K562 (cell line): ENCODE results near the gene RCSD1. TPM values are rescaled to one million over a fixed set of nuclear protein-coding genes. Genes with fewer than 3 reads are reported as not detected.

Experiments
- BACH1 ChIP-seq: fragments of 200-800 bp; sonication (Bioruptor generic); IDR thresholded peaks from 2 replicates; pipeline ENCODE4 v1.6.1; 2016; ENCODE audit warnings: missing genetic modification characterization, missing compliant biosample characterization
- BMI1 ChIP-seq: fragments of 150-350 bp; IDR thresholded peaks from 2 replicates; pipeline ENCODE4 v1.6.1; 2014; ENCODE audit warnings: low read length
- CBFA2T2 ChIP-seq: fragments of 450-650 bp; conservative IDR thresholded peaks from 2 replicates; pipeline ENCODE4 v1.6.1; 2017; ENCODE audit warnings: mild to moderate bottlenecking
- CEBPG ChIP-seq, 3 experiments: fragments of 200-800 bp in 1 of 3; sonication (Bioruptor generic) in 1 of 3; sonication (generic) in 1 of 3; formaldehyde crosslinking in 1 of 3; IDR thresholded peaks in 2 of 3; conservative IDR thresholded peaks in 1 of 3; 2 replicates each; pipeline versions ENCODE4 v1.6.1 to v1.8.0; 2016 to 2022; ENCODE audit warnings: missing compliant biosample characterization in 2 of 3, missing genetic modification characterization in 2 of 3, mild to moderate bottlenecking in 1 of 3, missing genetic modification reagents in 1 of 3
- DDX20 ChIP-seq: fragments of 450-650 bp; IDR thresholded peaks from 2 replicates; pipeline ENCODE4 v1.6.1; 2016; ENCODE audit warnings: missing genetic modification characterization, low read depth, mild to moderate bottlenecking, missing compliant biosample characterization, moderate library complexity
- EP400 ChIP-seq: fragments of 450-650 bp; IDR thresholded peaks from 2 replicates; pipeline ENCODE4 v1.6.1; 2017; ENCODE audit warnings: antibody characterized with exemption, mild to moderate bottlenecking, moderate library complexity
- ETS1 ChIP-seq: conservative IDR thresholded peaks from 2 replicates; pipeline ENCODE4 v1.6.1; 2011; ENCODE audit warnings: low read depth, mild to moderate bottlenecking, low read length; ENCODE audit not compliant: control insufficient read depth
- FOS ChIP-seq: IDR thresholded peaks from 3 replicates; pipeline ENCODE4 v1.6.1; 2011; ENCODE audit not compliant: insufficient read length; ENCODE audit errors: extremely low read depth
- FOXA3 ChIP-seq, 2 experiments: fragments of 450-650 bp in 1 of 2; sonication (generic) in 1 of 2; formaldehyde crosslinking; IDR thresholded peaks in 1 of 2; conservative IDR thresholded peaks in 1 of 2; 2 replicates each; pipeline versions ENCODE4 v1.4.0 to v1.8.0; 2020 to 2022; ENCODE audit warnings: mild to moderate bottlenecking in 2 of 2, missing genetic modification reagents in 1 of 2
- HMG20B ChIP-seq: fragments of 250-450 bp; sonication (Bioruptor Pico); IDR thresholded peaks from 2 replicates; pipeline ENCODE4 v1.5.0; 2021; ENCODE audit warnings: mild to moderate bottlenecking
- JUN ChIP-seq, 2 experiments: sonication (generic) in 1 of 2; formaldehyde crosslinking in 1 of 2; IDR thresholded peaks; 2 replicates each; pipeline versions ENCODE4 v1.6.1 to v1.8.0; 2012 to 2022; ENCODE audit warnings: borderline replicate concordance in 2 of 2, mild to moderate bottlenecking in 2 of 2, improper control_type of control experiment in 1 of 2, low read depth in 1 of 2, low read length in 1 of 2, missing genetic modification reagents in 1 of 2
- MTA1 ChIP-seq: fragments of 450-650 bp; IDR thresholded peaks from 2 replicates; pipeline ENCODE4 v1.6.1; 2017; ENCODE audit warnings: borderline replicate concordance
- NKRF ChIP-seq: fragments of 450-650 bp; IDR thresholded peaks from 2 replicates; pipeline ENCODE4 v1.6.1; 2016; ENCODE audit warnings: borderline replicate concordance
- POLR3A ChIP-seq: IDR thresholded peaks from 2 replicates; pipeline ENCODE4 v1.6.1; 2011; ENCODE audit warnings: borderline replicate concordance, mild to moderate bottlenecking, moderate library complexity; ENCODE audit not compliant: insufficient read length, insufficient read depth; ENCODE audit errors: extremely low read depth
- PURB ChIP-seq: sonication (generic); formaldehyde crosslinking; IDR thresholded peaks from 2 replicates; pipeline ENCODE4 v1.9.0; 2021; ENCODE audit warnings: low read depth, mild to moderate bottlenecking, missing genetic modification reagents
- SP2 ChIP-seq: IDR thresholded peaks from 2 replicates; pipeline ENCODE4 v1.6.1; 2011; ENCODE audit warnings: mild to moderate bottlenecking, low read depth, low read length, moderate library complexity; ENCODE audit not compliant: poor library complexity, severe bottlenecking; ENCODE audit errors: extremely low read depth
- TBP ChIP-seq: optimal IDR thresholded peaks from 2 replicates; pipeline ENCODE3; 2011; ENCODE audit warnings: low read depth, low read length, improper control_type of control experiment
- ZC3H8 ChIP-seq: fragments of 450-650 bp; IDR thresholded peaks from 2 replicates; pipeline ENCODE4 v1.6.1; 2017
- ZNF79 ChIP-seq: fragments of 250-450 bp; sonication (Bioruptor Pico); IDR thresholded peaks from 2 replicates; pipeline ENCODE4 v1.4.0; 2020; ENCODE audit warnings: low read depth, mild to moderate bottlenecking, moderate library complexity
- ZSCAN29 ChIP-seq: fragments of 450-650 bp; IDR thresholded peaks from 2 replicates; pipeline ENCODE4 v1.6.1; 2017
- ZSCAN32 ChIP-seq: fragments of 450-650 bp; formaldehyde crosslinking; IDR thresholded peaks from 2 replicates; pipeline ENCODE4 v1.4.0; 2020; ENCODE audit warnings: mild to moderate bottlenecking, moderate library complexity
- polyA plus RNA-seq, 8 experiments: library from polyadenylated mRNA; depleted of rRNA in 4 of 8; stranded (reverse) in 5 of 8; unstranded in 3 of 8; fragments of >200 nt; fragmentation: Nextera tagmentation in 2 of 8; fragmentation: Illumina TruSeq in 1 of 8; extraction: Ambion mirVana in 2 of 8; extraction: Trizol in 1 of 8; gene quantifications; 2 replicates each; pipeline versions ENCODE4 v1.2.1 to v1.2.3, GENCODE V29; 2011 to 2014; ENCODE audit warnings: inconsistent platforms in 1 of 8, missing spikeins in 1 of 8
- total RNA-seq, 7 experiments: library from RNA; depleted of rRNA in 6 of 7; stranded (reverse); fragments of >200 nt in 6 of 7; fragmentation: Illumina TruSeq in 2 of 7; extraction: Trizol in 2 of 7; gene quantifications; 2 replicates each; pipeline versions ENCODE4 v1.2.1 to v1.2.3, GENCODE V29; 2011 to 2021; ENCODE audit warnings: low replicate concordance in 1 of 7
- TF ChIP-seq, protein P1 (sequence below): fragments of 250-450 bp; sonication (Bioruptor Pico); IDR thresholded peaks from 2 replicates; pipeline ENCODE4 v1.8.0; 2021; ENCODE audit warnings: moderate library complexity, mild to moderate bottlenecking, inconsistent platforms

The RCSD1 gene
- total and polyA plus RNA-seq, 9 of the 15 experiments (the other 6 are each of a cell fraction or from before 2014, with no cell fraction given): 7.8 to 69.8 (median 45.3) TPM

DNA sequence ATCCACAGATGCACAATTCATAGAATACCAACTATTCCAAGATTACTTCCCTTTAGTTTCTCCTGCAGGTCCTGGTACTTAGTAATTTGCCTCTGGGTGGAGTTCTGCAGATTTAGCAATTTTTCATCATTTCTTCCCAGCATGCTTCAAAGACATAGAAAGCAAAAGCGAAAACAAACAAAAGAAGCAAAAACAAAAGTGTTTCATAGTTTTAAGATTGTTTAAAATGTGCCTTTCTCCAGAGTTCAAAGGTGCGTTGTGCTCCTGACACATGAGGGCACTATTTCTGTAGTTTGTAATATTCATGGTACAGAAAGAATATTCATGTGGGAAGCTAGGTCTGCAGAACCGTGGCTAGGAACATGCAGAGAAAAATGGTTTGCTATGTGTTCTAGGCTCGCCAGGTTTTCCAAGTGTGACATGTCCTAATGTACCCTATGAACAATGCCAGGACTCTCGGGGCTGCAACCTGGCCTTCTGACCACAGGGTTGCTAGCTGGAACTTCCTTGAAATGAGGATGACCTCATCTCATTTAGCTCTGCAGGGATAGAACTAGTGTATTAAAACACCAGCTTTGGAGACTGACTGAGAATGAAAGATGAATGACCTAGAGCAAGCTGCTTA is 30.0 kb upstream of the RCSD1 start (continued):
- TF ChIP-seq TBP (peak; percentile 15), CEBPG (CRISPR knock-in tag; IDR thresholded peaks at IDR 0.05) (no peak), CEBPG (tag; conservative IDR thresholded peaks at IDR 0.05 in 1 of 2, IDR thresholded peaks at IDR 0.05 in 1 of 2) (no peak), MTA1 (no peak), ZNF79 (CRISPR knock-in tag) (no peak), EP400 (peak; percentile 60; the same call in 1 of the 2 replicates), ZSCAN32 (no peak), DDX20 (no peak), POLR3A (no peak), SP2 (no peak), HMG20B (CRISPR knock-in tag) (no peak), JUN (IDR thresholded peaks at IDR 0.05; ENCODE audit: borderline replicate concordance, low read depth, low read length) (peak; percentile 81), JUN (CRISPR knock-in tag; IDR thresholded peaks at IDR 0.05; ENCODE audit: borderline replicate concordance) (no peak; the same call in 1 of the 2 replicates), CBFA2T2 (no peak), FOS (no peak), FOXA3 (CRISPR knock-in tag; conservative IDR thresholded peaks at IDR 0.05 in 1 of 2, IDR thresholded peaks at IDR 0.05 in 1 of 2) (no peak; a peak in 1 of 4 replicates), PURB (CRISPR knock-in tag) (no peak), BACH1 (no peak; the same call in 1 of the 2 replicates), ZSCAN29 (no peak), ZC3H8 (no peak), BMI1 (no peak), NKRF (no peak), ETS1 (no peak)
- TF ChIP-seq, protein P1, sequence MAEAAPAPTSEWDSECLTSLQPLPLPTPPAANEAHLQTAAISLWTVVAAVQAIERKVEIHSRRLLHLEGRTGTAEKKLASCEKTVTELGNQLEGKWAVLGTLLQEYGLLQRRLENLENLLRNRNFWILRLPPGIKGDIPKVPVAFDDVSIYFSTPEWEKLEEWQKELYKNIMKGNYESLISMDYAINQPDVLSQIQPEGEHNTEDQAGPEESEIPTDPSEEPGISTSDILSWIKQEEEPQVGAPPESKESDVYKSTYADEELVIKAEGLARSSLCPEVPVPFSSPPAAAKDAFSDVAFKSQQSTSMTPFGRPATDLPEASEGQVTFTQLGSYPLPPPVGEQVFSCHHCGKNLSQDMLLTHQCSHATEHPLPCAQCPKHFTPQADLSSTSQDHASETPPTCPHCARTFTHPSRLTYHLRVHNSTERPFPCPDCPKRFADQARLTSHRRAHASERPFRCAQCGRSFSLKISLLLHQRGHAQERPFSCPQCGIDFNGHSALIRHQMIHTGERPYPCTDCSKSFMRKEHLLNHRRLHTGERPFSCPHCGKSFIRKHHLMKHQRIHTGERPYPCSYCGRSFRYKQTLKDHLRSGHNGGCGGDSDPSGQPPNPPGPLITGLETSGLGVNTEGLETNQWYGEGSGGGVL (CRISPR knock-in tag): no peak
